Activated CD8-positive, alpha-beta T cell treated with anti-CD3 and anti-CD28 coated beads for 36 hours (primary cell): Measurements from ENCODE around the gene UGDH. TPM values are rescaled to one million over a fixed set of nuclear protein-coding genes. Genes with fewer than 3 reads are reported as not detected.
A peak's percentile ranks its signal among the peaks of the same experiment; 100 is the strongest.

Source experiments
- ATAC-seq: fragments of 200-7000 bp; cut with Tn5 transposase; one replicate; pipeline ENCODE4 v1.10.0; 2021; ENCODE audit warnings: mild to moderate bottlenecking, moderate library complexity
- CTCF ChIA-PET: fragments of 350-600 bp; sonication (Branson Sonifier 250); formaldehyde crosslinking; loops from one replicate; lab custom pipeline; 2021; ENCODE audit warnings: antibody characterized with exemption; lab: Charles Lee
- POLR2A ChIA-PET: fragments of 350-600 bp; sonication (Branson Sonifier 250); formaldehyde crosslinking; loops from one replicate; lab custom pipeline; 2021; ENCODE audit warnings: antibody characterized with exemption; lab: Charles Lee
- DNase-seq: peaks from one replicate; pipeline ENCODE4 v3.0.0-alpha.2; 2020
- H3K27ac Mint-ChIP-seq: one replicate; pipeline ENCODE4 v1.8.0; 2021; ENCODE audit warnings: mild to moderate bottlenecking, mixed read lengths
- H3K27me3 Mint-ChIP-seq: one replicate; pipeline ENCODE4 v1.8.0; 2021; ENCODE audit warnings: mixed read lengths
- H3K36me3 Mint-ChIP-seq: one replicate; pipeline ENCODE4 v1.8.0; 2021; ENCODE audit warnings: low read depth, mixed read lengths
- H3K4me1 Mint-ChIP-seq: one replicate; pipeline ENCODE4 v1.8.0; 2021; ENCODE audit warnings: low read depth, mixed read lengths
- H3K4me3 Mint-ChIP-seq: one replicate; pipeline ENCODE4 v1.8.0; 2021; ENCODE audit warnings: mild to moderate bottlenecking, moderate library complexity, mixed read lengths
- H3K9me3 Mint-ChIP-seq: one replicate; pipeline ENCODE4 v1.8.0; 2021; ENCODE audit warnings: mixed read lengths
- CTCF ChIP-seq: fragments of 200-600 bp; IDR thresholded peaks from one replicate; pipeline ENCODE4 v1.8.0; 2022; ENCODE audit warnings: antibody characterized with exemption, mild to moderate bottlenecking
- intact Hi-C: fragments of 100-400 bp; cut with micrococcal nuclease; formaldehyde crosslinking; loops from one replicate; pipeline ENCODE4 v1.10.0; 2022
- total RNA-seq, 2 experiments: library from RNA; stranded (reverse); gene quantifications; one replicate each; pipeline ENCODE4 v1.2.3, GENCODE V29; 2021

UGDH gene
- total RNA-seq, 2 experiments from 2014 or later: 14.6 to 16.7 TPM

- no peak for TF ChIP-seq CTCF
- intact Hi-C loops: loop anchor here (5.0 kb wide), 1 partner anchor 111 kb away; the partner anchor contains the start of gene SMIM14
- POLR2A ChIA-PET: interaction anchor here (1.1 to 1.5 kb wide), 2 partner anchors 113 to 532 kb away, joined by 3 read pairs; partner anchors contain the start of gene SMIM14
- H3K27ac Mint-ChIP-seq: peak overlapping the region; percentile 84
- peak overlapping the region; percentile 85 for H3K4me3 Mint-ChIP-seq
- H3K27me3 Mint-ChIP-seq: no peaks in the 10 kb centered on the region
- no peak for ATAC-seq
- CTCF ChIA-PET: interaction anchor here (0.9 to 1.4 kb wide), 3 partner anchors 18 to 112 kb away, joined by 3 to 4 read pairs (median 3); no protein-coding TSS in a partner anchor
- peaks cover 10% of the 10 kb centered on the region for H3K9me3 Mint-ChIP-seq
- H3K36me3 Mint-ChIP-seq: peaks cover 11% of the 10 kb centered on the region
- H3K4me1 Mint-ChIP-seq: peaks cover 17% of the 10 kb centered on the region
- DNase-seq: no peak
Observed at GRCh38 chr4:39525822-39526690, 1.2 kb downstream of the UGDH start.

DNA sequence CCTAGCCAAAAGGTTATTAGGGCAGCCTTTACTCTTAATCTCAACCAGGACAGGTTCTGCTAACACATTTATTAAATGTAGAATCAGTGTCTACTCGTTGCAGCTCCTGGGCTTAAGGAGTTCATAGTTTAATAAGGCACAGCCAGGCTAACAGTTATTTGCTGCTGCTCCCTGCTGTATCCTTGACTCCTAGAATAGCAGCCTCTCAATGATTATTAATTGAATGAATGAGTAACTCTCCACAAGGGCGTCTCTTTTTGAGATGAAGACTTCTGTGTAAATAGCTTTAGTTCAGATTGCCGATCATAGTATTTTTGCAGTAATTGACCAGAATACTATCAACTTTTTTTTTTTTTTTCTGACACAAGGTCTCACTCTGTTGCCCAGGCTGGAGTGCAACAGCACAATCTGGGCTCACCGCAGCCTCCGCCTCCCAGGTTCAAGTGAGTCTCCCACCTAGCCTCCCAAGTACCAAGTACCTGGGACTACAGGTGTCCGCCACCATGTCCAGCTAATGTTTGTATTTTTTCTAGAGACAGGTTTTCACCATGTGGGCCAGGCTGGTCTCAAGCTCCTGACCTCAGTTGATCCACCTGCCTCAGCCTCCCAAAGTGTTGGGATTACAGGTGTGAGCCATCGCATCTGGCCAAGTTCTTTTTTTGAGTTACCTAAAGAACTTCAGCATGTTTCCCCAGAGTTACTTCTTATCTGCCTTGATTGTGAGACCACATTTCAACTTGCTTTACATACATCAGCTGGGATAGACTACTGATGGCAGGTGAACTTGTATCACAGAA is 2.9 kb downstream of the UGDH start:
- intact Hi-C loops: no loop called here
- Mint-ChIP-seq H3K27me3 (no peaks in the 10 kb centered on the region), H3K4me3 (no peak overlapping the region), H3K36me3 (no peaks in the 10 kb centered on the region), H3K9me3 (no peaks in the 10 kb centered on the region), H3K4me1 (peaks cover 17% of the 10 kb centered on the region), H3K27ac (no peak overlapping the region)
- ChIA-PET POLR2A (no interaction called here), CTCF (interaction anchor here (0.9 kb wide), 1 partner anchor 55 kb away, joined by 3 read pairs; no protein-coding TSS in a partner anchor)
- ATAC-seq: no peak
- no peak for TF ChIP-seq CTCF
- no peak for DNase-seq

GRCh38 chr4:39522068-39522467 is 5.2 kb downstream of the UGDH start:
- Mint-ChIP-seq H3K4me1 (peaks cover 11% of the 10 kb centered on the region), H3K27ac (no peak overlapping the region), H3K9me3 (no peaks in the 10 kb centered on the region), H3K4me3 (no peak overlapping the region), H3K27me3 (no peaks in the 10 kb centered on the region), H3K36me3 (no peaks in the 10 kb centered on the region)
- TF ChIP-seq CTCF: no peak
- no peak for ATAC-seq
- ChIA-PET CTCF (interaction anchor here (0.6 to 1.0 kb wide), 2 partner anchors 30 to 125 kb away, joined by 3 read pairs; no protein-coding TSS in a partner anchor), POLR2A (no interaction called here)
- intact Hi-C loops: no loop called here
- DNase-seq: no peak

GRCh38 chr4:39521253-39521919 is 5.9 kb downstream of the UGDH start:
- ChIA-PET CTCF (interaction anchor here (1.0 kb wide), 1 partner anchor 125 kb away, joined by 3 read pairs; no protein-coding TSS in a partner anchor), POLR2A (no interaction called here)
- TF ChIP-seq CTCF: no peak

More at GRCh38 chr4:39521253-39521919, 5.9 kb downstream of the UGDH start:
- intact Hi-C loops: no loop called here
- DNase-seq (no peak), ATAC-seq (no peak)
- Mint-ChIP-seq H3K9me3 (no peaks in the 10 kb centered on the region), H3K4me3 (no peak overlapping the region), H3K4me1 (peaks cover 11% of the 10 kb centered on the region), H3K36me3 (no peaks in the 10 kb centered on the region), H3K27ac (no peak overlapping the region), H3K27me3 (no peaks in the 10 kb centered on the region)
